SK-N-SH treated with all-trans-retinoic acid at 6 μM for 48 hours (cell line): ENCODE data around the gene MYL6.

ENCODE experiments used
- BACH2 ChIP-seq: fragments of 250-450 bp; sonication (Bioruptor Pico); IDR thresholded peaks from 2 replicates; pipeline ENCODE4 v1.9.0; 2021; ENCODE audit warnings: mild to moderate bottlenecking, borderline replicate concordance
- OSR1 ChIP-seq: fragments of 250-450 bp; sonication (Bioruptor Pico); IDR thresholded peaks from 2 replicates; pipeline ENCODE4 v1.8.0; 2022; ENCODE audit warnings: moderate library complexity, mild to moderate bottlenecking, inconsistent platforms

- TF ChIP-seq BACH2 (CRISPR knock-in tag) (no peak), OSR1 (CRISPR knock-in tag) (no peak)
These were observed 3.7 kb downstream of the MYL6 start for GRCh38 chr12:56161690-56162351.
